GM18520 (cell line): Measurements from ENCODE around the gene WDR86.

Source experiments
- ATAC-seq: cut with Tn5 transposase; IDR thresholded peaks from one replicate; pipeline ENCODE4 v1.9.1; 2021; ENCODE audit not compliant: unreplicated experiment

WDR86 gene

DNA sequence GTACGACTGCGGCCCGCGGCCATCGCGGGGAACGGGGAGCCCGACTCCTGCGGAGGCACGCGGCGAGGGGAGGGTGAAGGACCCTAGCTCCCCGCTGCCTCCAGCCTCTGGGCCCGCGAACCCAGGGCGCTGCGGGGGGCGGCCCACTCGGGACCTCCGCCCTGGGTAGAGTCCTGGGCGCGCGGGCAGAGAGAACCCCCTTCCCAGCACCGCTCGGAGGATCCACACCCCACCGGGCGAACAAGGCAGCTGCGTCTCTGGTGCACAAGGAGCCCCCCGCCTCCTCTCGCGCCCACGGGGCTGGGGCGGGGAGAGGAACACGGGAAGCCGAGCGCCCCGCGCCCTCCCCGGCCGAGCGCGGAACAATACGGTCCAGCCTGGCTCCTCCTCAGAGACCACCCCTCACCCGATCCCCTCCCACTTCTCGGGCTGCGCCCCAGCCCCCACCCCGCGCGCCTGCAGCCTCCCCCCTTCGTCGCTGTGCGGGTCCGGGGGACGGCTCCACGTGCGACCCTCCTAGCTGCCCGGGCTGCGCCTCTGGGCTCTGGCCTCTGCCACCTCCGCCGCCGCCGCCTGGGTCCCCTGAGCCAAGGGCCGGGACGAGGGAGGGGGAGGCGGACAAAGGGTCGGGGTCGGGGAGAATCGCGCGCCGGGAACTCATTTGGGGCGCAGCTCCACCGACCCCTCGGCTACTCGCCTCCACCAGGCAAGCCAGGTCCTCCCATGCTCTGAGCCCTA lies at the start of gene WDR86:
Gene WDR86 (minus strand): TSS at position 372 of the 738 bp plus-strand sequence. CDS start 449 bp downstream, outside the sequence.
- no peak for ATAC-seq

DNA sequence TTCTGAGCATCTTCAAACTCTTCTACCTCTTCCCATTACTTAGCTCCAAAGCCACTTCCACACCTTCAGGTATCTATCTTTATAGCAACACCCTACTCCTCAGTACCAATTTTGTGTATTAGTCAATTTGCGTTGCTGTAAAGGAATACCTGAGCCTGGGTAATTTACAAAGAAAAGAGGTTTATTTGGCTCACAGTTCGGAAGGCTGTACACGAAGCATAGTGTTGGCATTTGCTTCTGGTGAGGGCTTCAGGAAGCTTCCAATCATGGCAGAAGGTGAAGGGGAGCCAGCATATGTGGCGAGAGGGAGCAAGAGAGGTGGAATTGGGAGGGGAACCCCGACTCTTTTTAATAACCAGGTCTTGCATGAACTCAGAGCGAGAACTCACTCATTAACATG lies 47.7 kb upstream of the WDR86 start:
- no peak for ATAC-seq

GRCh38 chr7:151456782-151457181 lies 46.9 kb upstream of the WDR86 start:
- no peak for ATAC-seq

DNA sequence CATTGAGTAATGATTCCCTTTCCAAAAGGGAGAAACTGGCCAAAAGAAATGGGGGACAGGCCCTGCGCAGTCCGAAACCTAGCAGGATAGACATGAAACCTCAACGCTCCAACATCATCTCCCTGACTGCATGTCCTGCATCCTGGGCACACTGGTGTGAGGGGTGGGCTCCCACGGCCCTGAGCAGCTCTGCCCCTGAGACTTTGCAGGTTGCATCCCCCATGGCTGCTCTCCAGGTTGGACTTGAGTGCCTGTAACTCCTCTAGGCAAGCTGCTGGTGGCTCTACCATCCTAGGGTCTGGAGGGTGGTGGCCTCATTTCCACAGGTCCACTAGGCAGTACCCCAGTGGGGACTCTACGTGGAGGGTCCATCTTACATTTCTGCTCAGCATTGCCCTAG lies 46.4 kb upstream of the WDR86 start:
- no peak for ATAC-seq

GRCh38 chr7:151455690-151456089 lies 45.9 kb upstream of the WDR86 start:
- ATAC-seq, result no peak

- no peak for ATAC-seq
Measured at GRCh38 chr7:151454932-151455530, 45.2 kb upstream of the WDR86 start.

- no peak for ATAC-seq
Measured at GRCh38 chr7:151454305-151454704, 44.5 kb upstream of the WDR86 start.

DNA sequence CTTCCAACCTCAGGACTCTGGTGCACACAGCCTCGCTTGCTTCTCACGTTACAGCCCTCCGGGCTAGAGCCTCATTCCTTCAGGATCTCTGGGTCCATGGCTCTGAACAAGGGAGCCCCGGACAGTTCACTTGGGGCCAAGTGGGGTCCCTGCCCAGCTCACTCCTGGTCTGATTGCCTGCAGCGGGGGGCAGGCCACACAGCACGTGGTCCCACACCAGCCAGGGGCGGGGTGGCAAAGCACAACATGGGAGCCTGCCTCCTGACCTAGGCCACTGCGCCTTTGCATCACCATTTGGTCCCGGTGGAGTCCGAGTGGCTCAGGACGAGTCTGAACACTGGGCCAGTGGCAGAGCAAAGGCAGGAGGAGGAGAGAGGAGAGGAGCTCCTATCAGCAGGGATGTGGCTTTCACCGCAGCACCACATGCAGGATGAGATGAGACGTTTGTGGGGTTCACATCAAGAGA lies 43.5 kb upstream of the WDR86 start:
- no peak for ATAC-seq

- ATAC-seq, result no peak
Measured at GRCh38 chr7:151452680-151453325, 43.0 kb upstream of the WDR86 start.

DNA sequence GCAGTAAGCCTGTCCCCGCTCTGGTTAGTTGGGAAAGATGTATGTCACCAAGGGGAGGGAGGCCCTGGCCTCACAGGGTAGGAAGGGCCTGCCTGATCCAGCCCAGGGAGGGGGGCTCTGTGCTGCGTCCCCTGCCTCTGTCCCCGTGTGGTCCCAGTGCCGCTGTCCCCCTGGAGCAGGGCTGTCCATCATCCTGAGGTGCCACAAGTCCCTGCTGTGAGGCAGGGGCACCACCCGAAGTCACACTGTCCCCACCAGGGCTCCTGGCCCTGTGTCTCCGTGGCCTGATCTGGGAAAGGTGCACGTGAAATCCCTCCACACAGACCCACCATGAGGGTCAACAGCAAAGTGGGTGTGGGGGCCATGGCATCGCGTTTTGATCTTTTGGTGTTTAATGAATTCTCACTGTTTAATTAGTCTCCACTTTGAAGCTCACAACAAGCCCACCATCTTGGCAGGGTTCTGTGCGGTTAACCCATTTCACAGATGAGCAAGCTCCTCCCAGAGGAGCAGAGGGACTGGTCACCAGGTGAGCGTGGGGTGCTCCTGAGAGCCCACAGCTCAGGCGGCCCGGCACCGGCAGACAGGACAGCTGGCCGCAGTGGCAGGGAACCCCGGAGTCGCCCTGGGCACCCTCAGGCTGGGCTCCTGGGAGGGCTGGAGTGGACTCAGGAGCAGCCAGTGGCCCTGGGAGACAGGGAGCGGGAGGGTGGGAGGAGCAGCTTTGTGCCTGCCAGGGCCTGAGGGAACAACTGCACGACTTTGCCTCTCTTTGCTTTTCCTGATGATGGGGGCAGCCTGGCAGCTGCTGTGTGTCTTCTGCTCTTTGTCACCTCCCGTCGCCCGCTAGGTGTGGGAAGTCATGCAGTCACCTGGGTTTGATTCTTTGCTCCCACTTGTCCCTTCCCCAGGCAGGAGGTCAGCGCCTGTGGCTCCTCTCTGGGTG lies 42.1 kb upstream of the WDR86 start:
- ATAC-seq, result no peak

DNA sequence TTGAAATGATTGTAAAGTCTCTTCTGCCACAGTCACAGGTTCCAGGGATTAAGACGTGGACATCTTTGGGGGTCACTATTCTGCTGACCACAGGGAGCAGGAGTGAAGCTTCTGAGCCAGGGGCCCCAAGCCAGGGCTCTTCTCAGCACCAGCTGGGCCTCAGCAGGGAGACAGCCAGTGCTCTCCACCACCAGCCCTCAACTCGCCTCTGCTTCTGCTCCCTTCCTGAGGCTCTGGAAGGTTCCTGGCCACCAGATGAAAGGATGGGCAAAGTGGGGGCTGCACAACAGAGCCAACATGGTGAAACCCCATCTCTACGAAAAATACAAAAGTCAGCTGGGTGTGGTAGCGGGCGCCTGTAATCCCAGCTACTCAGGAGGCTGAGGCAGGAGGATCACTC lies 41.3 kb upstream of the WDR86 start:
- no peak for ATAC-seq

GRCh38 chr7:151449990-151450389 lies 40.2 kb upstream of the WDR86 start:
- no peak for ATAC-seq

DNA sequence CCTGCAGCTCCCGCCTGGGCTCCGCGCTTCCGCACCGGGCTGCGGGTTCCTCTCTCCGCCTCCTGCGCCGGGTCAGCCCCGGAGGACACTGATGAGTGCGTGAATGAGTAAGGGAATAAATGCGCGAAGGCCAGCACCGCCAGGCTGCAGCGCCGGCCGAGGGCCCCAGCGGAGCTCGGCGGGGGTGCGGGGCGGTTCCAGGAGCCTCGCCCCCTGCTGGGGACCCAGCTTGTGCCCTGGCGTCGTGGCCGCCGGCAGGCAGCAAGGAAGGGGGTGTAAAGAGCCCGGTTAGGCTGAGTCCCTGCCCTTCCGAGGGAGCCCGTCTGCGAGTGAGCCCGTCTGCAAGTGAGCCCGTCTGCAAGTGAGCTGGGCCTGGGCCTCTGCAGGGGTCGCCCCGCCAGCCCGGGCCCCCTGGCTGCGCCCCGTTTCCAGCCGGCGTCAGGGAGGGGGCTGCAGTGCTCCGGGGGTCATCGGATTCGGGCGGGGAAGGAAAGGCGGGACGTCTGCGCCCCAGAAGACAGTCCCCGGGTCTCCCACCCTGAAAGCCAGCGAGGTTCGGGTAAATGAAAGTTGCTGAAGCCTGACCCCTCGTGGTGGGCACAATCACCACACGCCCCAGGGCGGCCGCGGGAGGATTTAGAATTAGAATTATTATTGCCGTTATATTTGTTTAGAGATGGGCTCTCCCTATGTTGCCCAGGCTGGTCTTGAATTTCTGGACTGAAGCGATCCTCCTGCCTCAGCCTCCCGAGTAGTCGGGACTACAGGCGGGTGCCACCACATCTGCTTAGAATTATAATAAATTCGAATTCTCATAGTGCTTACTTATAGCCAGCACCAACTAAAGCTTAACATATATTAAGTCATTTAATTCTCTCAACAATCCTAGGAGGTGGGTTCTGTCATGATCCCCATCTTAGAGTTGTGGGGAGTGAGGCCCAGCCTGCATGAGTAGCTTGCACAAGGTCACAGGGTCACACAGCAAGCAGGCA lies 38.7 kb upstream of the WDR86 start:
- no peak for ATAC-seq

GRCh38 chr7:151447901-151448260 lies 38.0 kb upstream of the WDR86 start:
- ATAC-seq, result no peak

GRCh38 chr7:151447312-151447711 lies 37.5 kb upstream of the WDR86 start:
- no peak for ATAC-seq

DNA sequence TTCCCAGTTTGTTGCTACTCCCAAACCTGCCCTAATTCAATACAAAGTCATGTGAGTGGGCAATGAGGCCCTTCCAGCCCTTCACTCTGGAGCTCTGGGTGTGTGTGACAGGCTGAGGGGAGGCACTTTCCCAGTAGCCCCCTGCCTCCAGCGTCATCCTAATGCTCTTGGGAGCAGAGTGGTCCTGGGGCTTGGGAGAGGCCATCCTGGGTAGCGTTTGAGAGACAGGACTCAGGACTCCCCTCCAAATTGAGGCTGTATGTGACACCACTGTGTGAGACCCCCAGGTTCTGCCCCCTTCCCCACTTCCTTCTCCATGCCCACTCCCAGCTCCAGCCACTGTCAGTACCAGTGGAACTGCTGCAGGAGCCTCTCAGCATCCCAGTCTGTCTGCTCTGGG lies 36.6 kb upstream of the WDR86 start:
- no peak for ATAC-seq

GRCh38 chr7:151444632-151445031 lies 34.8 kb upstream of the WDR86 start:
- ATAC-seq, result no peak

- ATAC-seq, result no peak
Measured at GRCh38 chr7:151442776-151443496, 33.1 kb upstream of the WDR86 start.

- ATAC-seq, result no peak
Measured at GRCh38 chr7:151440799-151441445, 31.1 kb upstream of the WDR86 start.
